GM21723 (cell line): ENCODE measurements around the gene HDAC3.

Experiments used
- ATAC-seq: cut with Tn5 transposase; IDR thresholded peaks from one replicate; pipeline ENCODE4 v1.9.1; 2021; ENCODE audit warnings: mild to moderate bottlenecking, moderate library complexity; ENCODE audit not compliant: unreplicated experiment

HDAC3 gene

GRCh38 chr5:141605523-141606277, 30.9 kb downstream of the HDAC3 start:
- ATAC-seq = peak; percentile 95

- no peak for ATAC-seq
Observed at GRCh38 chr5:141603923-141604717, 32.5 kb downstream of the HDAC3 start.

GRCh38 chr5:141602606-141603005, 34.0 kb downstream of the HDAC3 start:
- no peak for ATAC-seq

GRCh38 chr5:141598391-141599345, 38.0 kb downstream of the HDAC3 start:
- ATAC-seq = no peak

- no peak for ATAC-seq
Observed at GRCh38 chr5:141597814-141598213, 38.8 kb downstream of the HDAC3 start.

- no peak for ATAC-seq
Observed at GRCh38 chr5:141597394-141597793, 39.3 kb downstream of the HDAC3 start.

GRCh38 chr5:141596867-141597266, 39.8 kb downstream of the HDAC3 start:
- ATAC-seq = no peak

GRCh38 chr5:141590127-141590526, 46.5 kb downstream of the HDAC3 start:
- no peak for ATAC-seq

- no peak for ATAC-seq
Observed at GRCh38 chr5:141586246-141586645, 50.4 kb downstream of the HDAC3 start.

- no peak for ATAC-seq
Observed at GRCh38 chr5:141585594-141585993, 51.1 kb downstream of the HDAC3 start.

- ATAC-seq = no peak
Observed at GRCh38 chr5:141574122-141574510, 62.5 kb downstream of the HDAC3 start.

- ATAC-seq = no peak
Observed at GRCh38 chr5:141573489-141574121, 63.0 kb downstream of the HDAC3 start.
